GM19455 (cell line): ENCODE results near the gene UFC1.

Source experiments
- ATAC-seq: cut with Tn5 transposase; IDR thresholded peaks from one replicate; pipeline ENCODE4 v1.9.1; 2021; ENCODE audit not compliant: unreplicated experiment

Gene UFC1

DNA sequence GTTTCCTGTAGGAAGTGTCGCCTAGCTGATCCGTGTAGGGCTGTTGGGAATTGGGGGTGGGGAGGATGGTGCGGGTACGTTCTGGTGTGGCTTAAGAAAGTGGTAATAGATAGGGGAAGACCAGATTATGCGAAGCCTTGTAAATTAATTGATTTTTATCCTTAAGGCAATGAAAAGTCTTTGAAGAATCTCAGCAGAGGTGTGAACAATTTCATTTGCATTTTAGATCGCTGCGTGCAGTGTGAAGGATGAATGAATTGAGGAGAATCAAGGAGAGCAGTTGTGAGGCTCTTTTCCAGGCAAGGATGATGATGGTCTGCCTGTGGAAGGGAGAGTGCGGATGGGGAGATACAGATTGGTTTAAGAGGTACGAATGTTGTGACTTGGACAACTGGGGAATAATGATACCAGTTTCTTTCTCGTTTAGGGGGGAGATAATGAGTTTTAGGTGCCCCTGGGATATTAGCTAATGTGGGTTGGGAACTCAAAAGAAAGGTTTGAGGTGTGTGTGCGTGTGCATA, 20.5 kb upstream of the UFC1 start:
- ATAC-seq, result no peak

DNA sequence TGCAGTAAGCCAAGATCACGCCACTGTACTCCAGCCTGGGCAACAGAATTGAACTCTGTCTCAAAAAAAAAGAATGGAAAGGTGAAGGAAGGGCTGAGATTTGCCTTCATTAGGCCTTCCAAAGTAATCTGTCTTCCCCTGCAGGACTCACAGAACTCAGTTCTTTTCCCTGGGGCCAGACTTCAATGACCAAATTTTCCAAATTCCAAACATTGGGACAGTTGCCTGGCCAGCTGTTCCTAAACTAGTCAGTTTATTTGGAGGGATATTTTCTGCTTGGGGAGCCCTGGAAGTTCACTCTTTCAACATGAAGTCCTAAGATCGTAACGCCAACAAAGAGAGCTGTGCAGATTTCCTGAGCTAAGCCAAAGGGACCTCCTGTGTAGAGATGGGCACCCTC, 15.9 kb upstream of the UFC1 start:
- ATAC-seq, result no peak

DNA sequence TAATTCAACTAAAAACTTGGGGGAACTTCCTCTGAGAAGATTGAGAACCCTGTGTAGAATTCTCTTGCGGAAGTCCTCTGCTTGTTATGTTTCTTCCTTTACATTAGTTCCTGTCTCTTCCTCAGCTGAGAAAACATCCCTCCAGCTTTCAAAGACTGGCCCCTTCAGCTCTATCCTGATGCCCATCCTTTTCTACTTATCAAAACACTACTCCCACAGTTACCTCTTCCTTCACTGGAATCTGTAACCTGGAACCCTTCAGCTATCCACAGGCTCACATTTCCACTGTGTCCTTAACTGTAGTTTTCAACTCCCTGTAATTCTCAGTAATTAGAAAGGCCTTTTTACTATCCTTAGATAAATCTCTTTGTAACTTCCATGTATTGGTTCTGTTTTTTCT, 15.3 kb upstream of the UFC1 start:
- no peak for ATAC-seq

DNA sequence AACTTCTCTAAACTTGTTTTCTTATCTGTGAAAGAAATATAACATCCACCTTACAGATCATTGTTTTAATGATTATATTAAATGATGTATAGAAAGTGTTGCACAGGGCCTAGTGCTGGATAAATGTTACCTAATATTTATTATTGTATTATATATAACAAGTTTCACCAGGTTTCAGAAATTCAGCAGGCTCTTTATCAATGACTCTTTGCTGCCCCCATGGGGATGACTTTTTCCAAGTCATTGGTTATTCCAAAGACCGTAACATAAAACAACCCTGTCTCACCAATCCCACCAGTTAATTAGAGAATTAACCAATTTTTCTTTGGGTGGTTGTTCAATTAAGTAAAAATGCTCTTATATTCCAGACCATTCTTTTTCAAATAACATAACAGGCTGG, 14.0 kb upstream of the UFC1 start:
- no peak for ATAC-seq

DNA sequence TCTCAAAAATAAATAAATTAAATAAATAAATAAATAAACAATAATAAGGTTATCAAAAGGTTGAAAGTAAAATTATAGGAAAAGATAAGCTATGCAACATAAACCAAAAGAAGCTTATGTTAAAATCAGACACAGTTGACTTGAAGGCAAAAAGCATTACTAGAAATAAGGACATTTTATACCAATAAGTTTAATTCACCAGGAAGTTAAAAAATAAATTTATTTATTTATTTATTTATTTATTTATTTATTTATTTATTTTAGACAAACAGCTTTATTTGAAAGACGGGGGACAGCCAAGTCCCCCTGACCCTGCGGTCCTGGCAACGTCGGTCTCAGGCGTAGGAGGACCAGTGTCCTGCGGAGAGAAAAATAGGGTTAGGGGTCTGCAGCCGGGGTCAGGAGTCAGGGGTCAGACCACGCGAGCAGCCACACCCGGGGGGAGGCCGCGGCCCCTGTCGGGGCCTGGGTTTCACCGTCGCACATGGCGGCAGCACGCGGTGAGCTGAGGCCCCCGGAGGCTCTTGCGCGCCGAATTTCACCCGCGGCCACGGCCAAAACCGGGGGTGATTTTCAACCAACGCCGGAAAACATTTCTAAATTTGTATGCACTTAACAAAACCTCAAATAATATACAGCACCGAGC, 12.9 kb upstream of the UFC1 start:
- ATAC-seq, result no peak

DNA sequence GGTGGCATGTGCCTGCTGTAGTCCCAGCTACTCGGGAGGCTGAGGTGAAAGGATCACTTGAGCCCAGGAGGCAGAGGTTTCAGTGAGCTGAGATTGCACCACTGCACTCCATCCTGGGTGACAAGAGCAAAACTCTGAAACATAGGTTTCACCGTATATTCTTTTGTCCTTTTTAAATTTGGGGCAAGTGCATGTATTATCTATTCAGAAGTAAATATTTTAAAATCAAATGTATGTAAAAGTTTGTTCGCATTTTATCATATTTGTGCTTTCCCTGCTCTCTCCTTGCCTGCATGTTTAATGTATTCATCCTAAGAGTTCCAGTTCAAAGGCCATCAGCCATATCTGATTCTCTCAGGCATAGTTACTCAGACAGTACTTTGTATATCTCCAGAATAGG, 7.9 kb upstream of the UFC1 start:
- no peak for ATAC-seq

DNA sequence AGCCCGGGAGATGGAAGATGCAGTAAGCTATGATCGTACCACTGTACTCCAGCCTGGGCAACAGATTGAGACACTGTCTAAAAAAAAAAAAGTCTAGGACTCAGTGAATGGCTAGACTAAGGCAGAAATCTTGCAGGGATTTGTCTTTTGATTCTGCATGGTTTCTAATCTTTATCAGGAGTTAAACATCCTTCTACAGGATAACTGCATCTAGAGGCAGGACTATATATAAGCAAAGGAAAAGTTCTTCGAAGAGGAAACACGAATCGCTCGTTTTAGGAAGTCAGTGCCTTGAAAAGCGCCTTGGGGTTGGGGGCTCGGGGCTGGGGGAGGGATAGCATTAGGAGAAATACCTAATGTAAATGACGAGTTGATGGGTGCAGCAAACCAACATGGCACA, 602 bp upstream of the UFC1 start:
- no peak for ATAC-seq

DNA sequence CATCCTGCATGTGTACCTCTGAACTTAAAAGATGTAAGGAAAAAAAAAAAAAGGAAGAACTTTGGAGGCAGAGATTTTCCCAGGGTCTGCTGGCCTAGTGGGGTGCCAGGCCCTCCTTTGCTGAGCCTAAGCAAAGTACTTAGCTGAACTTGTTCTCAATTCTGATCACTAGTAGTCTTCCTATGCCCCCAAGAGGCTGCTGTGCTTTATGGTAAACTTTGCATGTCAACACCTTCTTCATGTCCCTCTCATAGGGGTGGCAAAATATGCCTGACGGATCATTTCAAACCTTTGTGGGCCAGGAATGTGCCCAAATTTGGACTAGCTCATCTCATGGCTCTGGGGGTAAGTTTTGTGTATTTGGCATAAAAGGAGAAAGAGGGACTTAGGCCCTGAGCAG, 4.1 kb downstream of the UFC1 start:
- no peak for ATAC-seq

DNA sequence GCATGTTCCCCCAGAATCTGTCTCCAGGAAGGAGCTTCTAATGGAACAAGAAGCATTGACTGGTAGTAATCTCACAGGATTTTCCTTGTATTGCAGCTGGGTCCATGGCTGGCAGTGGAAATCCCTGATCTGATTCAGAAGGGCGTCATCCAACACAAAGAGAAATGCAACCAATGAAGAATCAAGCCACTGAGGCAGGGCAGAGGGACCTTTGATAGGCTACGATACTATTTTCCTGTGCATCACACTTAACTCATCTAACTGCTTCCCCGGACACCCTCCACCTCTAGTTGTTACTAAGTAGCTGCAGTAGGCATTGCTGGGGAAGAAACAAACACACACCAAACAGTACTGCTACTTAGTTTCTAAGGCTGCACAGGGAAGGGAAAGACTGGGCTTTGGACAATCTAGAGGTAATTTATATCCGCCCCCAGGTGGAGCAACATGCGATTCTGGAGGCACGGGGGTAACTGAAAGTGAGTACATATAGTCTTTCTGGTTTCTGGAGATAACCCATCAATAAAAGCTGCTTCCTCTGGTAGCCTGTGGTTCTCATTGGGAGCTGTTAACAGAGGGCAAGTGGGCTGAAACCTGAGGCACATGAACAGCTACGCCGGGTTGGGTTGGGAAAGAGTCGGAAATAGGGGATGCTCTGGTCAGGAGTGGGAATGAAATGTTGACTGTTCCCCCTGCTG, 4.7 kb downstream of the UFC1 start:
- ATAC-seq, result no peak

DNA sequence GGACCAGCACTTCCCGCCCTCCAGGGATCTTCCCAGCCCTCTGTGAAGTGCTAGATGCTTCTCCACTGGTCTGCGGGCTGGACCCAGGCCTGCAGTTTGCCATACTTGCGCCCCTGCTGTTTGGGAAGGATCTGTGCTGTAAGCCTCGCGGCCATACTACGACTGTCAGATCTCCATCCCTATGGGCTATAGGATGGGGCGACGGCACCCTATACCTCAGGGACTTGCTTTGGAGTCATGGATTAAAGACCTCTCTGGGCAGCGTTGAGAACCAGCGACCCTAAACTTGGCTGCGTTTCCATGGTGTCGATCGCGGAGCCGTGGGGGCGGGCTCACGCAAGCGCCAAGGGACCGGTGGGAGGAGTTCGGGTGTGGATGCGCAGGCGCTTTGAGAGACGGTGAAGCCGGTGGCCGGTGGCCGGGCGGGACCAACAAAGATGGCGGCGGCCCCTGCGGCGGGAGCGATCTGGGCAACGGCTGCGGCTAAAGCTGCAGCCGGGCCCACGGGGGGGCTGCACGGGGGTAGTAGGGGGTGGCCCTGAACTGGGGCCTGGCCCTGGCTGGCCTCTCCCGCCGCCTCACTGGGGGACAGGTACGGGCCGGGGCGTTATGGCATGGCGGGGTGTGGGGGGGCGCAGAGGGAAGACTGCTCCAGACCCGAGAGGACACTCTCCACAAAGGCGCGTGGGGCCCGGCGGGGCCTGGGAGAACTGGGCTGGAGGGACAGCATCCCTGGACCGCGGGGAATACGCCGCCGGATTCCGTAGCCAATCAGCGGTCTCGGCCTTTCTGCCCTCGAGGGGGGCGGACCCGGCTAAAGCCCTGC, 5.5 kb downstream of the UFC1 start, which contains the start of gene USP21:
Gene USP21 (plus strand): TSS at position 414 of the 826 bp plus-strand sequence. CDS start 1,141 bp downstream, outside the sequence.
- ATAC-seq, result peak; percentile 78

DNA sequence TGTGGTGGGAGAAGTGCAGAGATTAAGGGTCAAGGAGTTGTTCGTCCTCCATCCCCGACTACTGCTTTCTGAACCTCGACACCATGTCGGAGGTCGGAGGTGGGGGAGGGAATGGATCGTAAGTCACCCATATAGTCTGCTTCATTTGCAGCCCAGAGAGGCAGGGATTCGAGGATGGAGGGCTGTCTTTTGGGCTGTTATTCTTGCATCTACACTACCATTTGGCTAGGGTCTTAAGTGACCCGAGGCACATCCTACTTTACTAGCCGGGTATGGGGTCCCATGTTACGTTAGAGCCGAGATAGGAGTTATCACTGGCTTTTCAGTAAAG, 6.1 kb downstream of the UFC1 start:
- ATAC-seq, result no peak

DNA sequence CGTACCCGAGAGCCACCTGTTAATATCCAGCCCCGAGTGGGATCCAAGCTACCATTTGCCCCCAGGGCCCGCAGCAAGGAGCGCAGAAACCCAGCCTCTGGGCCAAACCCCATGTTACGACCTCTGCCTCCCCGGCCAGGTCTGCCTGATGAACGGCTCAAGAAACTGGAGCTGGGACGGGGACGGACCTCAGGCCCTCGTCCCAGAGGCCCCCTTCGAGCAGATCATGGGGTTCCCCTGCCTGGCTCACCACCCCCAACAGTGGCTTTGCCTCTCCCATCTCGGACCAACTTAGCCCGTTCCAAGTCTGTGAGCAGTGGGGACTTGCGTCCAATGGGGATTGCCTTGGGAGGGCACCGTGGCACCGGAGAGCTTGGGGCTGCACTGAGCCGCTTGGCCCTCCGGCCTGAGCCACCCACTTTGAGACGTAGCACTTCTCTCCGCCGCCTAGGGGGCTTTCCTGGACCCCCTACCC, 6.9 kb downstream of the UFC1 start:
- no peak for ATAC-seq

DNA sequence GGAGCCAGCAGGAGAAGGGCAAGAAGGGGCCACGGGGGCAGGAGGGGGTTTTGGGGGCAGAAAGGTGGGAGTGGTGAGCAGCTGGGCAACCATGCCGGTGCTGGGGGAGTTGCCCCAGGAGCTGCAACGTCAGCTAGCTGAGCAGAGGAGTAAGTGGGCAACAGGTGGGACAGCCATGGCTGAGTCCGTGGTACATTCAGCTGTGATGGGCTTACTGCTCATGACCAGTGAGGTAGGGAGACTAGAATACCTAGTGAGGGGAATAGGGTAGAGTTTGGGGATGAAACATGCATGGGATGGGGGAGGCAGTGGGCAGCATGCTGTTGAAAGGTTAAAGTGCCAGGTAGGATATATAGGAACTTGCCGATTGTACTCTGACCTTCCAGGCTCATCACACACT, 7.9 kb downstream of the UFC1 start:
- ATAC-seq, result no peak

DNA sequence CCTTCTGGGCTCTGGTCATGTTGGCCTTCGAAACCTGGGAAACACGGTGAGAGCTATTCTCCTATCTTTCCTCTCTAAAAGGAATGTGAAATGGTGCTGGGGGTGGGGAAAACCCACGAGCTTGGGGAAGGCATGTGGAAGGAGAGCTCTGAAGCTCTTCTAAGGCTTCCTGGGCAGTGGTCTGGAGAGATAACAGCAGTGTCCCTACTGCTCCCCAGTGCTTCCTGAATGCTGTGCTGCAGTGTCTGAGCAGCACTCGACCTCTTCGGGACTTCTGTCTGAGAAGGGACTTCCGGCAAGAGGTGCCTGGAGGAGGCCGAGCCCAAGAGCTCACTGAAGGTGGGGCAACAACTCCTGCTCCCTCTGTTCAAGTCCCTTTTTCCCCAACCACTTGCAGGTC, 8.3 kb downstream of the UFC1 start:
- no peak for ATAC-seq

DNA sequence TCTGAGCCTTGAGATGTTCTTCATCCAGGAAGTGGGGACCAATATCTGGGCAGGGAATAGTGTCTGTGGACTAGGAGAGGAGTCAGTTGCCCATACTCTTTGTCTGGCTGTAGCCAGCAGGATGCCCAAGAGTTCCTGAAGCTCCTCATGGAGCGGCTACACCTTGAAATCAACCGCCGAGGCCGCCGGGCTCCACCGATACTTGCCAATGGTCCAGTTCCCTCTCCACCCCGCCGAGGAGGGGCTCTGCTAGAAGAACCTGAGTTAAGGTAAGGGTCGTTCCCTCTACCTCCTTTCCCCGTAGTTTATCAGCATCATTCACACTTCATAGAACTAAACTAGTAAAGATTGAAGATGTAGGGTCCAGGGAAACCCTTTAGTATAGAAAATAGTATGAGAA, 9.0 kb downstream of the UFC1 start:
- no peak for ATAC-seq

DNA sequence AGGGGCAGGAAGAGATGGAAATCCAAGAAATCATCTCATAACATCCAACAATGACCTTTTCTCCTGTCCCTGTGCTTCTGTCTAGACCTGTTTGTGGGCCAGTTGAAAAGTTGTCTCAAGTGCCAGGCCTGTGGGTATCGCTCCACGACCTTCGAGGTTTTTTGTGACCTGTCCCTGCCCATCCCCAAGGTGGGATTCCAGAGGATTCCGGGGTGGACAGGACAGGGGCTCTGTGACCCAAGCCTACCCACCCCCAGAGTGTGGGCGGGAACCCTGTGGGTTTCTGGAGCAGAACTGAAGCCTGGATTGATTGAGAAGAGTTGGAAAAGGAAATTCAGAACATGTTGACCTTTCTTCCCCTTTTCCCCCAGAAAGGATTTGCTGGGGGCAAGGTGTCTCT, 10.0 kb downstream of the UFC1 start:
- ATAC-seq, result no peak

DNA sequence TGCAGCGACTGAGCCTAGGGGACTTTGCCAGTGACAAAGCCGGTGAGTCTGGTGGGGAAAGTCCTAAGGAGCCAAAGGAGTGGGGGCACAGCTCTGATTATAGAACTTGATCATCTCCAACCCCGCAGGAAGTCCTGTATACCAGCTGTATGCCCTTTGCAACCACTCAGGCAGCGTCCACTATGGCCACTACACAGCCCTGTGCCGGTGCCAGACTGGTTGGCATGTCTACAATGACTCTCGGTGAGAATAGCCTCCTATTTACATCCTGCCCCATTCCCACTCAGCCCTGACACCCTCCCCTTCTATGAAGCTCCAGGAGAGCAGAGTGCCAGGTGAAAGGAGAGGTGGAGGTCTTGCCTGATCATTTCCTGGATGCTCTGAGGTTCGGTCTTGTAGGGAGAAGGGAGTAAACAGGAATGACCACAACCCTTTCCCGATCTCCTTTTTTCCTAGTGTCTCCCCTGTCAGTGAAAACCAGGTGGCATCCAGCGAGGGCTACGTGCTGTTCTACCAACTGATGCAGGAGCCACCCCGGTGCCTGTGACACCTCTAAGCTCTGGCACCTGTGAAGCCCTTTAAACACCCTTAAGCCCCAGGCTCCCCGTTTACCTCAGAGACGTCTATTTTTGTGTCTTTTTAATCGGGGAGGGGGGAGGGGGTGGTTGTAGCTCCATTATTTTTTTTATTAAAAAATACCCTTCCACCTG, 11.3 kb downstream of the UFC1 start:
- ATAC-seq, result no peak

DNA sequence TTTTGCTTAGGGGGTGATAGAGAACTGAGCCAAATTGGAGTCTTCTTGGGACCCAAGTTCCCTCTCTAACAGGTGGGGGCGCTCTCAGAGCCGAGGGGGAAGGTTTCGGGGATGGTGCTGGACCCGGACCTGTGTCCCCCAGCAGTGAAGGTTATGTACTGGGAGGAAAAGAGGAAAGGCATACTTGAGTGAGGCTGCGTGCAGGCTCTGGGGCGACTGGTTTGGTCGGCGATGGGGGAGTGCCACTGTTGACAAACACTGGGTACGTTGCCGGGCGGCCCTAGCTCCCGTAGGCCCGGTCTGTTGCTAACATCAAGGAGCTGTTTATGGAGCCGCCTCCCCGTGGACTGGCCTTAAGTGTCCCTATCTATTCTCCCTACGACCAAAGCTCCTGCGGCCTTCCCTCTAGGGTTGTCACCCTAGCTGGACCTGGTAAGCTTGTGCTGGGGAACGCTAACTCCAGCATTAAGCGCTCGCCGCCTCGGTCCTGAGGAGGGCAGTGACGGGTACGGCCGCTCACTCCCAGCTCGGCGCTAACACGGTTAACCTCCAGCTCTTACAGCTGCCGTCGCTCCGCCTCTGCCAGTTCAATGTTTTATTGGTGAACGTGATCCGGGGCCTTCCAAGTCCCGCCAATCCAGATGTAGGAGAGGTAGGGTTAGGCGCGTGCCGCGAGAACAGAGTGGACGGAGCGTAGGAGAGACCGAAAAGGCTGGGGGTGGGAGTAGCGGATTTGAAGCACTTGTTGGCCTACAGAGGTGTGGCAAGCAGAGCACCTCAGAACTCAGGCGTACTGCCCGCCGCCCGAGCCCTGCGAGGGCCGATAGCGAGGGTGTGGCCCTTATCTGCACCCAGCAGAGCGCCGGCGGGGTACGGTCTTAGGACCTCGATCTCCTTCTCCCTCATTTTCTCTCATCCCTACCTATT, 12.2 kb downstream of the UFC1 start, which contains the start of gene PPOX:
Gene PPOX (plus strand): TSS at position 685 of the 927 bp plus-strand sequence. CDS start 422 bp downstream, outside the sequence.
- peak; percentile 91 for ATAC-seq

DNA sequence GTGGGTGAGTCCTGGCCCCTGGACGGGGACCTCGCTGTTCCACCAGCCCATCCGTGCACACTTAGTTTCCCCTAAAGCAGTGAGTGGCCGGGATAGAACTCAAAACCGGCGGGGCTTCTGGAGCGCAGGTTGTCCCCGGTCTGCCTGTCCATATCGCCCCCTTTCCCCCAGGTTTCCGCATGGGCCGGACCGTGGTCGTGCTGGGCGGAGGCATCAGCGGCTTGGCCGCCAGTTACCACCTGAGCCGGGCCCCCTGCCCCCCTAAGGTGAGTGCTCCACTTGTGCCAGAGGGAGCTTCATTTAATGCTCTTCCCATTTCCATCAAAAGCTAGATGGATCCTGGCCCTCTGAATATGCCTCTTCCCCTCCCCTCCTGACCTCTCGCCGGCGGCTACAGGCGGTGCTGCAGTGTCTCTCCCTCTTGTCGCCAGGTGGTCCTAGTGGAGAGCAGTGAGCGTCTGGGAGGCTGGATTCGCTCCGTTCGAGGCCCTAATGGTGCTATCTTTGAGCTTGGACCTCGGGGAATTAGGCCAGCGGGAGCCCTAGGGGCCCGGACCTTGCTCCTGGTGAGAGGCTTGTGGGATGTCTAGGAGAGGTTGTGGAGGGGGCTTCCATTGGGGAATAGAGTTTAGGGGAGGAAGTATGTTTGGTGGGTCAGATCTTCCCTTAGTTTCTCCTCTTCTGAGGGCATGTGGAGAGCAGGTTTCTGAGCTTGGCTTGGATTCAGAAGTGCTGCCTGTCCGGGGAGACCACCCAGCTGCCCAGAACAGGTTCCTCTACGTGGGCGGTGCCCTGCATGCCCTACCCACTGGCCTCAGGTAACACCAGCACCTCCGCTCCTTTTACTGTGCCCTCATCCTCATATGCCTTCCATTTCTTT, 13.1 kb downstream of the UFC1 start:
- no peak for ATAC-seq
